CD4-positive, alpha-beta T cell treated with Interleukin-10 for 1 hour (primary cell): ENCODE measurements around the gene FANCD2OS.
A peak's percentile ranks its signal among the peaks of the same experiment; 100 is the strongest.
"Not testable (repeated sequence)": the region's sequence is repeated elsewhere in the genome, so short reads cannot be mapped to it uniquely, and the experiment has no call there.

Experiments used
- DNase-seq: peaks from one replicate; pipeline ENCODE4 v3.0.0-alpha.2; 2020

FANCD2OS gene, protein sequence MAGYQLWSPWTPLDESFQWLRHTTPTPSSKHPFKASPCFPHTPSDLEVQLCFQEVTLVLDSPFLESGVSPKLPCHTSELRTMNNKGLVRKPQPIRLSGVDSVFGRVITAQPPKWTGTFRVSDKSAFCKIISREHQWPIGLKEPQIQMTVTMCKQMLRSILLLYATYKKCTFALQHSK

DNA sequence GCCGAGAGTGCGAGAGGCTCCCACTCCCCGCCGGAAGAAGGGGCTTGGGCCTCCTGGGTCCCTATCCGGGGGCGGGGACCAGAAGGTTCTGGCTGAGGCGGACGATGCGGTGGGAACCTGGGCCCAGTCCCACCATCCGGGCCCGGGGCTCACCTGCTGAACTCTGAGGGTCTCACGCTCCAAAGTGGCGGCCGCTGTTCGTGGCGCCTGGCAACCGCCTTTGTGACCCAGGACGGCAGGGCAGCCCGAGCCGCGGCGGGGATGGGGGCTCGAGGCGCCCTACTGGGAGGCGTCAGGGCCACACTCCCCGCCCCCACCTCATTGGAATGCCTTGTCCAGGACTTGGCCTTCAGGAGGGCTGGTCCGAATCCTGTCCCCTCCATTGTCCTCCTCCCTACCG lies at the start of gene FANCD2OS:
Gene FANCD2OS (minus strand): TSS at position 165 of the 400 bp plus-strand sequence. CDS start 3,481 bp downstream, outside the sequence.
- DNase-seq: no peak

DNA sequence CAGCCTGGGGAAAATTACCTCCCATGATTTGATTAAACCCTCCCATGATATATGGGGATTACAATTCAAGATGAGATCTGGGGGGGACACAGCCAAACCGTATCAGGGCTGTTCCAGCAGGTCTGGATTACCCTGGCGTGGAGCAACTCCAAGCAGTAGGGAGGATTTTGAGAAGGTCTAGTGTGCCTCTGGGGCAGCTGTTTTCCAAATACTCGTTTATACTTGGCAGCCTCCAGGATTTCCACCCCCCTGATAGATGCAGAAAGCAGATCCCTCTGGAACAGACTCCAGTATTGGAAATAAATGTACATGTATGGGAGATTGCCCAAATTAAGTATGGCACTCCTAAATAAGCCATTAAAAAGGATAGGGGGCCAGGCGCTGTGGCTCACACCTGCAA lies 49.0 kb upstream of the FANCD2OS start:
- DNase-seq: no peak

DNA sequence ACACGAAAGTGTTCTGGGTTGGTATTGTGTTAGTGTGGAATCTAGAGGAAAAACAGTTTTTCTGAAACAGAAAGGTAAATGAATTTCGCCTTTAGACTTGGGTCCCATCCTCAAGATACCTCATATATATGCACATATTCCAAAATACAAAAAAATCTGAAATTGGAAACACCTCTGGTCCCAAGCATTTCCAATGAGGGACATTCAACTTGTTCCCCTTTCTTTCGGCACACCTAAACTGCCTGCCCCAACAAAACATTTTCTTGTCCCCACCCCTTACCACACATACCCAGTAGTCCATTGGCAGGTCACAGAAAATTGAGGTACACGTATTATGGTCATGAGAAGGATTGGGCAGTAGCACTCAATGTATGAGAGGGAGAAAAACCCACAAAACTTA lies 47.6 kb upstream of the FANCD2OS start:
- no peak for DNase-seq

DNA sequence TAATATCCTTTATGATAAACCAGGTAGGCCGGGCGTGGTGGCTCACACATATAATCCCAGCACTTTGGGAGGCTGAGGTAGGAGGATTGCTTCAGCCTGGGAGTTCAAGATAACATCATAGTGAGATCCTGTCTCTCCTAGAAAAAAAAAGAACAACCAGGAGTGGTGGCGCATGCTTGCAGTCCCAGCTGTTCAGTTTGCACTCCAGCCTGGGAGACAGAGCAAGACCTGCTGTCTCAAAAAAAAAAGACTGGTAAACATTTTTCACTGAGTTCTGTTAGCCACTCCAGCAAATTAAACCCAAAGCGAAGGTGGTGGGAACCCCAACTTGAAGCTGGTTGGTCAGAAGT lies 47.0 kb upstream of the FANCD2OS start:
- no peak for DNase-seq

DNA sequence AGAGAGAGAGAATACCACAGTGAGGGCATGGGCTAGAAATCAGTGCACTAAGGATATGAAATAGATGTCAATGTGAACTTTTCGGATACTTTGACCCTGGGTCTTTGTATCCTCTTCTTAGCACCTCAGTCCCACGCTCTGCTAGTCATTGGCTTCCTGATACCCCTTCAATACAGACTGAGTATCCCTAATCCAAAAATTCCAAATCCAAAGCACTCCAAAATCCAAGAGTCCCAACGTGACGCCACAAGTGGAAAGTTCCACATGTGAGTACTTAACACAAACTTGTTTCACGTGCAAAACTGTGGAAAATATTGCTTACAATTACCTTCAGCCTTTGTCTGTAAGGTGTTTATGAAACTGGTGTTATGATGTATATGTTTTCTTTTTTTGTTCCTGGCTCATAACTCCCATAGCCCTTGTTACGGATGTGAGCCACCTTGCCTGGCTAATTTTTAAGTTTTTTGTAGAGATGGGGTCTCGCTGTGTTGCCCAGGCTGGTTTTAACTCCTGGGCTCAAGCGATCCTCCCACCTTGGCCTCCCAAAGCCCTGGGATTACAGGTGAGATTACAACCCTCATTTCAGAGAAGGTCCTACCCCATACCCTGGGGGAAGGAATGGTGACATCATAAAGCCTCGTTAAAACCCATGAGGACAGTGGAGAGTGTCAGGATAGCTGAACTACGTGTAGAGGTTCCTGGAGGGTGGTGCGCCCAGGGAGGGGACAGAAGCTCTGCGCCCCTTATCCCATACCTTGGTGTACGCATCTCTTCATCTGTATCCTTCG lies 46.5 kb upstream of the FANCD2OS start:
- no peak for DNase-seq

DNA sequence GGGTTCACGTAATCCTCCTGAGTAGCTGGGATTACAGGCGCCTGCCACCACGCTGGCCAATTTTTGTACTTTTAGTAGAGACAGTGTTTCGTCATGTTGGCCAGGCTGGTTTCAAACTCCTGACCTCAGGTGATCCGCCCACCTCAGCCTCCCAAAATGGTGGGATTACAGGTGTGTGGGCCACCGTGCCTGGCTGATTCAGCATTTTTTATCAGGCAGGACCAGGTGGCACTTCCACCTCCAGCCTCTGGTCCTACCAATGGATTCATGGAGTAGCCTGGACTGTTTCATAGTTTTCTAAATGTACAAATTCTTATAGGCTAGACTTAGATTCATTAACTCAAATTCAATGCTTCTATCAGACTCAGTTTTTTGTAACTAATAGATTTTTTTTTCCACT lies 42.9 kb upstream of the FANCD2OS start:
- DNase-seq: no peak

DNA sequence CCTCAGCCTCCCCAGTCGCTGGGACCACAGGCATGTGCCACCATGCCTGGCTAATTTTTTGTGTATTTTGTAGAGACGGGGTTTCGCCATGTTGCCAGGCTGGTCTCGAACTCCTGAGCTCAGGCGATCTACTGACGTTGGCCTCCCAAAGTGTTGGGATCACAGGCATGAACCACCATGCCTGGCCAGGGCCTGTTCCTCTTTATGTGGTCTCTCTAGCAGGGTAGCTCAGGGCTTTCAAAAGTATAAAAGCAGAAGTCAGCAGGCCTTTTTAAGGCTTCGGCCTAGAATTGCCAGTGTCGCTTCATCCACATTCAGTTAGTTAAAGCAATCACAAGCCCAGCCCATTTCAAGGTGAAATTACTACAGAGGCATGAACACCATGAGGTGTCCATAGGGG lies 41.2 kb upstream of the FANCD2OS start:
- DNase-seq: no peak

DNA sequence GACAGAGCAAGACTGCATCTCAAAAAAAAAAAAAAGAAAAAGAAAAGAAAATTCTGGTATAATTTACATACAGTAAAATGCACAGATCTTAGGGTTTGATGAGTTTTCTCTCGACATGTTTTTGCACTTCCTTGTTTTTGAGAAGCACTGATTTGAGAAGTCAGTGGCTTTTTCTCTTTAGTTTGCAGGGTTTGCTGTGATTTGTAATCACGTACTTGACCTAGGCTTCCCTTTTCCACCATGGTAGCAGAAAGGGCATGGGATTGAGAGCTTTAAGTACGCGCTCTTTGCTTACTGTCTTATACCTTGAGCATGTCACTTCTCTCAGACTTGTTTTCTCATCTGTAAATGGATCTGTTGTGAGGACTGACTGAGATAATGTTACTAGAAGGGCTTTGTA lies 37.6 kb upstream of the FANCD2OS start:
- no peak for DNase-seq

DNA sequence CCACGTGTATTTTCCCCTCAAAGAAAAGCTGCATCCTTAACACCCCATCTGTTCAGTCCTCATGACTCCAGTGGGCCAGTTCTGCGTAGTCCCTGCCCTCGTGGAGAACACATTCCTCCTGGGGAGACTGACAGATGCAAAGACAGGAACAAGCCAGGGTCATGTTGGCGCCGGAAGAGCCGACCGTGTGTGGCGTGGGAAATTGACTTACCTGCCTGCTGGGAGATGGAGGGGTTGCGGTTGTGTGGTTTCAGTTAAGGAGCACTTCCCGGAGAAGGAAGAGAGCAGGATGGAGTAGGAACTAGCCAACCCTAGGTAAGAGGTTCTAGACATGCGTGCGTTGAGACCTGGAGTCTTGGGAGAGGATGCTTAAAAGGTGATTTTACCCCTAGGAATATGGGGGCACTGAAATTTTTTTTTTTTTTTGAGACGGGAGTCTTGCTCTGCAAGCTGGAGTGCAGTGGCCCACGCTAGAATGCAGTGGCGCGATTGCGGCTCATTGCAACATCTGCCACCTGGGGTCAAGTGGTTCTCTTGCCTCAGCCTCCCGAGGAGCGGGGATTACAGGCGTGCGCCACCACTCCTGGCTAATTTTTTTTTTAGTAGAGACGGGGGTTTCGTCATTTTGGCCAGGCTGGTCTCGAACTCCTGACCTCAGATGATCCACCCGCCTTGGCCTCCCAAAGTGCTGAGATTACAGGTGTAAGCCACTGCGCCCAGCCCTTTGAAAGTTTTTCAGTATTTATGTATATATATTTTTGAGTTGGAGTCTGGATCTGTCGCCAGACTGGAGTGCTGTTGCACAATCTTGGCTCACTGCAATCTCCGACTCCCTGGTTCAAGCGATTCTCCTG lies 34.9 kb upstream of the FANCD2OS start:
- DNase-seq: peak; percentile 23

DNA sequence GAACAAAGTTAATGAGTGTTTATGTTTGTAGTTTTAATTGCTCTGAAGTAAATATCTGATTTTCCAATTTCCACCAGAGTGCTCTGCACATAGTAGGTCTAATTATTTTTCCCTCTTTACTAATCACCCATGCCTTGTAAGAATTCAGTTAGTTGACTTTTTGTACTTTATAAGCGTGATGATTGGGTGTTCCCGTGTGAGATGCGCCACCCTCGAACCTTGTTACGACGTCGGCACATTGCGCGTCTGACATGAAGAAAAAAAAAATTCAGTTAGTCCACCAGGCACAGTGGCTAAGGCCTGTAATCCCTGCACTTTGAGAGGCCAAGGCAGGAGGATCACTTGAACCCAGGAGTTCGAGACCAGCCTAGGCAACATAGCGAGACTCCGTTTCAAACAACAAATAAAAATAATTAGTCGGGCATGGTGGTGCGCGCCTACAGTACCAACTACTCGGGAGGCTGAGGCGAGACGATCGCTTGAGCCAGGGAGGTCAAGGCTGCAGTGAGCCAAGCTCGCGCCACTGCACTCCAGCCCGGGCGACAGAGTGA lies 33.0 kb upstream of the FANCD2OS start:
- DNase-seq: no peak

DNA sequence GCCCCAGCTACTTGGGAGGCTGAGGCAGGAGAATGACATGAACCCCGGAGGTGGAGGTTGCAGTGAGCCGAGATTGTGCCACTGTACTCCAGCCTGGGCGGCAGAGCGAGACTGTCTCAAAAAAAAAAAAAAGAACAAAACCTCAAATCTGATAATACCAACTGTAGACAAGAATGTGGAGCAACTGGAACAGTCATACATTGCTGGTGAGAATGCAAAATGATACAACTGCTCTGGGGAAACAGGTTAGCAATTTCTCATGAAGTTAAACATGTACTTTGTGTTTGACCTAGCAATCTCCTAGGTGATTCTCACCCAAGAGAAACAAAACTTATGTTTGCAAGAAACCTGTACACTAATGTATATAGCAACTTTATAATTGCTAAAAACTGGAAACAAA lies 29.1 kb upstream of the FANCD2OS start:
- DNase-seq: no peak

DNA sequence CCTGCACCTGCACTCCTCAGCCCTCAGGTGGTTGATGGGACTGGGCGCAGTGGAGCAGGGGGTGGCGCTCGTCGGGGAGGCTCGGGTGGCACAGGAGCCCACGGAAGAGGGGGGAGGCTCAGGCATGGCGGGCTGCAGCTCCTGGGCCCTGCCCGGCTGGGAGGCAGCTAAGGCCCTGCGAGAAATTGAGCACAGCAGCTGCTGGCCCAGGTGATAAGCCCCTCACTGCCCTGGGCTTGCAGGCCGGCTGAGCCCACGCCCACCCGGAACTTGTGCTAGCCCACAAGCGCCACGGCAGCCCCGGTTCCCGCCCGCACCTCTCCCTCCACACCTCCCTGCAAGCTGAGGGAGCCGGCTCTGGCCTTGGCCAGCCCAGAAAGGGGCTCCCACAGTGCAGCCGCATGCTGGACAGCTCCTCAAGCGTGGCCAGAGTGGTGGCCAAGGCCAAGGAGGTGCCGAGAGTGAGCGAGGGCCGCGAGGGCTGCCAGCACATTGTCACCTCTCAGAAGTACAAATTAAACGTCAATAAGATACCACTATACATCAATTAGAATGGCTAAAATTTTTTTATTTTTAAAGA lies 28.5 kb upstream of the FANCD2OS start:
- DNase-seq: no peak

DNA sequence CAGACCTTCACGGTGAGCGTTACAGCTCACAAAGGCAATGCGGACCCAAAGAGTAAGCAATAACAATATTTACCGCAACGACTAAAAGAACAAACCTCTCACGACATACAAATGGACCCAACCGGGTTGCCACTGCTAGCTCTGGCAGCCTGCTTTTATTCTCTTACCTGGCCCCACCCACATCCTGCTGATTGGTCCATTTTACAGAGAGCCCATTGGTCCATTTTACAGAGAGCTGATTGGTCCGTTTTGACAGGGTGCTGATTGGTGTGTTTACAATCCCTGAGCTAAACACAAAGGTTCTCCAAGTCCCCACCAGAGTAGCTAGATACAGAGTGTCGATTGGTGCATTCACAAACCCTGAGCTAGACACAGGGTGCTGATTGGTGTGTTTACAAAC lies 27.8 kb upstream of the FANCD2OS start:
- DNase-seq: not testable (repeated sequence)

DNA sequence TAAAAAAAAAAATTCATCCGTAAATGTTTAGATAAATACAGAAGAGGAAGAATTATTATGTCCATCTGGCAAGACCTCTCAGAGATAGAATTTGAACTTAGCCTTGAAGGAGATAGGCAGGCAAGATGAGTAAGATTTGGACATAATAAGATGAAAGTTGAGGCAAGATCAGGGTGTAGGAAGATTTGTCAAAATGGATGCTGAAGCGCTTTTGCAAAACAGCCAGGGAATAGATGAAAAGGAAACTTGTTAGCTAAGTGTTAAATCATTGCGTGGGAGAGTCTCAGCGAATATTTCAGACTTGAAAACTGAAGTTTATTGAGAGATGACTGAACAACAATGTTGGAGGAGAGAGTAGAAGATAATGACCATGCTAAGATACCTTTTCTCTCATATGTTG lies 14.7 kb upstream of the FANCD2OS start:
- no peak for DNase-seq

DNA sequence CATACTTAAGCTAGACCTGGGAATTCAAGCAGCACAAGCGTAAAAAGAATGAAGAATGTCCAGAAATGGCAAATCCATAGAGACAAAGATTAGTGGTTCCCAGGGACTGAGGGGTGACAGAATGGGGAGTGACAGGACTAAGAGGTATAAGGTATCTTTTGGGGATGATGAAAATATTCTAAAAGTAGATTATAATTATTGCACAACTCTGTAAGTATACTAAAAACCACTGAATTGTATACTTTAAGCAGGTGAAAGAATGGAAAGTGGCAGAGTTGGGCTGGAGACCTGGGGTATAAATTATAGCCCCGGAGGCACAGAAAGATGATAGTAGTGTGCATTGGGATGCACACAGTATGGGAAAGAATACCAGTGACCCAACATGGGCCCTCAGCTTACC lies 13.0 kb upstream of the FANCD2OS start:
- no peak for DNase-seq

DNA sequence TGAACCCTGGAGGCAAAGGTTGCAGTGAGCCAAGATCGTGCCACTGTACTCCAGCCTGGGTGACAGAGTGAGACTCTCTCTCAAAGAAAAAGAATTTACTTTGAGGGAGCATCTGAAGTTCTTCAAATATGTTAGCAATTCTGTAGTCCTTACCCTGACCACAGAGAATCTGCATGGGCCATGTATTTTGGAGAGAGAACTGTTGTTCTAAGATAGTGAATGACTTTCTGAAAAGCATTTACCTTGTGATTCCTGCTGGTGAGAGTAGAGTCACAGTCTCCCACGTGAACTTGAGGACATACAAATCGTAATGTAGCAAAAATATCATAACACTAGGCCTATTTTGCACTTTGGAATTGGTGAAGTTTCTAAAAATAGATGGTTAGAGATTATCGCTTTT lies 11.3 kb upstream of the FANCD2OS start:
- no peak for DNase-seq

DNA sequence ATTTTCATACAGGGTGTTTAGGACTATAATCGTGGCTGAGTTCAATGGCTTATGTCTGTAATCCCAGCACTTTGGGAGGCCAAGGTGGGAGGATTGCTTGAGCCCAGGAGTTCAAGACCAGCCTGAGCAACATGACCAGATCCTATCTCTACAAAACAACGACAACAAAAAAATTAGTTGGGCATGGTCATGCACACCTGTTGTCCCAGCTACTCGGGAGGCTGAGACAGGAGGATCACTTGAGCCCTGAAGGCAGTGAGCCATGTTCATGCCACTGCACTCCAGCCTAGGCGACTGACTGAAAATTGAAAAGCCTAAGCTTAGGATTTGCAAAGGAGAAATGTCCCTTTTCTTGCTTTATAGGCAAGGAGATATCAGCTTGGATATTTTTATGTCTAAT lies 8.9 kb upstream of the FANCD2OS start:
- DNase-seq: no peak

DNA sequence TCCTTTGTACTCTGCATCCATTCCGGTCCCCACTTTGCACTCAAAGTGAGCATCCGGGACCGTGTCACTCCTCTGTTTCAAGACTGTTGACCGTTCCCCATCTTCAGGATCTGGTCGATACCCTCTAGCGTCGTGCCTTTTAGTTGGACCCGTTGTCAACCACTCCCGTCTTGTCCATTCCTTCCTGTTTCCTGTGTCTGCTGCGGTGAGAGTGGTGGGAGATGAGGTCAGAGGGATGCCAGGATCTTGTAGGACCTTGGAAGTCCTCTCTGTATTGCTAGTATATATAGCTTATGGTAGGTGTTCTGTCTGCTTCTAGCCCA lies 8.0 kb upstream of the FANCD2OS start:
- DNase-seq: no peak

DNA sequence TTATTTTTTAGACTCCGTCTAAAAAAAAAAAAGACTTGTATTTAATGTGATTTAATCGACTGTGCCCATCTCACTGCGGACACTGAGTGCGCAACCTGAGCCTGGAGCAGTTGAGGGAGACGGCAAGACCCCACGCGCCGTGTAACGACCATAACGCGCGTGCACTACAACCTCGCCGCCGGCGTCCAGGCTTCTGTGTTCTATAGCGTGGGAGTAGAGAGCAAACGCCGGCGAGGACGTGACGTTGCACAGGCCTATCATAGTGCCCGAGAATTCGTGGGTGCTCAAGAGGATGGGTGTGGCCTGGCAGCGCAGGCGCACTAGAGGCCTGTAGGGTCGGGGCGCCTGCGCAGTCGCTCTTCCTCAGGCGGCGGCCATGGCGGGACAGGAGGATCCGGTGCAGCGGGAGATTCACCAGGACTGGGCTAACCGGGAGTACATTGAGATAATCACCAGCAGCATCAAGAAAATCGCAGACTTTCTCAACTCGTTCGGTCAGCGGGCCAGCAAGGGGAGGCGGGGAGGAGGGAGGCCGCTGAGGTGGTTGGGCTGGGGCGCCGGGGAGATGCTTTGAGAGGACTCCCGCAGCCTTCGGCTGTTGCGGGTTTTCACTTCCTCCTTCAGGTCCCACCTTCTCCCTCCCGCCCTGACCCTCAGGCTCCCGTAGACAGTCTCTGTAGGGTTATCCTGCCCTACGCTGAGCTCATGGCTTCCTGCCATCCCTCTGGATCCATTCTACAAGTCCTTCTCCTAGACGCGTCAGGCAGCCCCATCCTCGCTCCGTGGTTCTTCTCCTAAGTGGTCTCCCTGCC lies 7.5 kb upstream of the FANCD2OS start, which contains the start of gene BRK1:
Gene BRK1 (plus strand): TSS at position 350 of the 812 bp plus-strand sequence. CDS start 27 bp downstream, at position 377.
- peak; percentile 96 for DNase-seq

DNA sequence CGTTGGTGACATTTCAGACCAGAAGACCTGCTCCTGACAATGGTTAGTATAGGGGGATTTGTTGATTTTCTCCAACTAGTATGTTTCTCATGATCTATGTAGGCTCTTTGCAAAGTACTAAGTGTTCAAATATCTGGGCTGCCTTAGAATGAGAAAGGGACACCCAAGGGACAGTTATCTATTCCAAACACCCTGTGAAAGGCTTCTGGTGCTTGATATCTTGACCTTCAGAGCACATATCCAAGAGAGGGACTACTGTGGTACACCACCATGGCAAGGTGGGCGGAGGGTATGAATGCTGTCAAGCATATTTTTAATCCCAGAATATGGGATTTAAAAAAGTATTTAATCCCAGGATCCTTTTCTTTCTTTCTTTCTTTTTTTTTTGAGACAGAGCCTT lies 1.1 kb downstream of the FANCD2OS start:
- DNase-seq: no peak

DNA sequence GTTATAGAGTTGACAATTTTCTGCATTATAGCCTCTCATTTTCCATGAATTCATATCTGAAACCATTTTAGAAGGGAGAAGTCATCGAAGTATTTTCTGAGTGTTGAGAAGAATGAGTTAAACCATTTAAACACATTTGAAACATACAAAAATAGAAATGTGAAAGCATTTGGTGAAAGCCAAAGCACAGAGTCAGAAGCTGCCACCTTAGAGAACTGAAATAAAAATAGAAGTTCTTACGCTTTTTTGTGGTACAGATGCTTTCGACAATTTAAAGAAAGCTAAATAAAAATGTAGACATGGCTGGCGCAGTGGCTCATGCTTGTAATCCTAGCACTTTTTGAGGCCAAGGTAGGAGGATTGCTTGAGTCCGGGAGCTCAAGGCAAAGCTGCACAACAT lies 9.0 kb downstream of the FANCD2OS start:
- DNase-seq: no peak

DNA sequence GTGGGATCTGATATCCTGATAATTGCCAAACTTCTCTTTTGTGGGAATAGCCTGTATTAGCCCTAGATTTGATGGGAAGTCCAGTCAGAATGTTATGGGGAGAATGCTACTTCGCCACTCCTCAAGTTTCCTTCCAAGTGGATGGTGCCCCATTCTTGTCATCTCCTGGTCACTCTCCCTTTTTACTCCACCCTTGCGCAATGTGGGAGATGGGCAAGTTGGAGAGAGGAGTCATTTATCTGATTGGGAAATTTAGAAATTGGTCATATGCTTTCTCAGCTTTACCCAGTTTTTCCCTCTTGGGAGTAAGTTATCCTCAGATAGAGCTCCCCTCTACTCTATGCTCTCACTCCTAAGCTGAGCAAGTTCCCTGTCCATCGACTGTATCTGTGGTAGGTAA lies 14.4 kb downstream of the FANCD2OS start:
- no peak for DNase-seq
